WTC11 (cell line): ENCODE results near the gene TSEN2. TPM values are rescaled to one million over a fixed set of nuclear protein-coding genes. Genes with fewer than 3 reads are reported as not detected.

Experiments used
- ATAC-seq: fragments of 200-7000 bp; cut with Tn5 transposase; 2 replicates; pipeline ENCODE4 v1.10.0; 2021; ENCODE audit warnings: mild to moderate bottlenecking, moderate library complexity
- CTCF ChIA-PET: fragments of 300-600 bp; sonication (Branson Sonifier 250); formaldehyde crosslinking; loops from one replicate; lab custom pipeline; 2021; ENCODE audit warnings: antibody characterized with exemption; lab: Charles Lee
- POLR2A ChIA-PET: fragments of 350-600 bp; sonication (Branson Sonifier 250); formaldehyde crosslinking; loops from one replicate; lab custom pipeline; 2021; ENCODE audit warnings: antibody characterized with exemption; lab: Charles Lee
- DNase-seq: peaks from one replicate; pipeline ENCODE4 v3.0.0; 2021; ENCODE audit warnings: low spot score
- H3K27ac Mint-ChIP-seq: 2 replicates; pipeline ENCODE4 v1.8.0; 2021; ENCODE audit warnings: mixed read lengths
- H3K27me3 Mint-ChIP-seq: 2 replicates; pipeline ENCODE4 v1.8.0; 2021; ENCODE audit warnings: low read depth, mild to moderate bottlenecking, moderate library complexity, mixed read lengths
- H3K36me3 Mint-ChIP-seq: 2 replicates; pipeline ENCODE4 v1.8.0; 2021; ENCODE audit warnings: mixed read lengths
- H3K4me1 Mint-ChIP-seq: 2 replicates; pipeline ENCODE4 v1.8.0; 2022; ENCODE audit warnings: mixed read lengths
- H3K4me3 Mint-ChIP-seq: 2 replicates; pipeline ENCODE4 v1.8.0; 2021; ENCODE audit warnings: mild to moderate bottlenecking, moderate library complexity, mixed read lengths
- H3K9me3 Mint-ChIP-seq: 2 replicates; pipeline ENCODE4 v1.8.0; 2021; ENCODE audit warnings: mixed read lengths
- AFF4 ChIP-seq: sonication (generic); formaldehyde crosslinking; IDR thresholded peaks from 2 replicates; pipeline ENCODE4 v1.8.1; 2023; ENCODE audit warnings: mild to moderate bottlenecking, missing genetic modification reagents, borderline replicate concordance
- ATF2 ChIP-seq: sonication (generic); formaldehyde crosslinking; IDR thresholded peaks from 2 replicates; pipeline ENCODE4 v1.8.1; 2022; ENCODE audit warnings: low read depth, missing genetic modification reagents, borderline replicate concordance
- ATF6 ChIP-seq: sonication (generic); formaldehyde crosslinking; IDR thresholded peaks from 2 replicates; pipeline ENCODE4 v1.8.1; 2023; ENCODE audit warnings: mild to moderate bottlenecking, missing genetic modification reagents
- CREM ChIP-seq: sonication (generic); formaldehyde crosslinking; IDR thresholded peaks from 2 replicates; pipeline ENCODE4 v1.8.1; 2022; ENCODE audit warnings: mild to moderate bottlenecking, missing genetic modification reagents, moderate library complexity
- E2F1 ChIP-seq: sonication (generic); formaldehyde crosslinking; IDR thresholded peaks from 2 replicates; pipeline ENCODE4 v1.8.0; 2022; ENCODE audit warnings: mild to moderate bottlenecking, missing genetic modification reagents
- E2F4 ChIP-seq: sonication (generic); formaldehyde crosslinking; IDR thresholded peaks from 2 replicates; pipeline ENCODE4 v1.8.1; 2022; ENCODE audit warnings: low read depth, mild to moderate bottlenecking, moderate library complexity, missing genetic modification reagents, borderline replicate concordance
- ELF4 ChIP-seq: sonication (generic); formaldehyde crosslinking; IDR thresholded peaks from 2 replicates; pipeline ENCODE4 v1.8.1; 2022; ENCODE audit warnings: low read depth, mild to moderate bottlenecking, moderate library complexity, missing genetic modification reagents
- ESRRA ChIP-seq: sonication (generic); formaldehyde crosslinking; IDR thresholded peaks from 2 replicates; pipeline ENCODE4 v1.8.1; 2022; ENCODE audit warnings: mild to moderate bottlenecking, missing genetic modification reagents, borderline replicate concordance
- FOXJ3 ChIP-seq: sonication (generic); formaldehyde crosslinking; IDR thresholded peaks from 2 replicates; pipeline ENCODE4 v1.9.0; 2021; ENCODE audit warnings: missing genetic modification reagents, mild to moderate bottlenecking, borderline replicate concordance
- GABPB1 ChIP-seq: sonication (generic); formaldehyde crosslinking; IDR thresholded peaks from 2 replicates; pipeline ENCODE4 v1.8.1; 2023; ENCODE audit warnings: mild to moderate bottlenecking, missing genetic modification reagents
- MAX ChIP-seq: sonication (generic); formaldehyde crosslinking; IDR thresholded peaks from 2 replicates; pipeline ENCODE4 v1.8.0; 2022; ENCODE audit warnings: mild to moderate bottlenecking, missing genetic modification reagents
- MYBL2 ChIP-seq: sonication (generic); formaldehyde crosslinking; IDR thresholded peaks from 2 replicates; pipeline ENCODE4 v1.8.1; 2023; ENCODE audit warnings: mild to moderate bottlenecking, moderate library complexity, missing genetic modification reagents
- NR2C2 ChIP-seq: sonication (generic); formaldehyde crosslinking; IDR thresholded peaks from 2 replicates; pipeline ENCODE4 v1.8.0; 2022; ENCODE audit warnings: mild to moderate bottlenecking, missing genetic modification reagents
- PREB ChIP-seq: sonication (generic); formaldehyde crosslinking; IDR thresholded peaks from 2 replicates; pipeline ENCODE4 v1.8.1; 2022; ENCODE audit warnings: mild to moderate bottlenecking, missing genetic modification reagents, moderate library complexity, borderline replicate concordance
- RORB ChIP-seq: fragments of 250-450 bp; sonication (Bioruptor Pico); IDR thresholded peaks from 2 replicates; pipeline ENCODE4 v1.9.0; 2021; ENCODE audit warnings: mild to moderate bottlenecking
- TCF7 ChIP-seq: sonication (generic); formaldehyde crosslinking; IDR thresholded peaks from 2 replicates; pipeline ENCODE4 v1.8.0; 2022; ENCODE audit warnings: mild to moderate bottlenecking, low read depth, missing genetic modification reagents, moderate library complexity
- ZNF232 ChIP-seq: sonication (generic); formaldehyde crosslinking; IDR thresholded peaks from 2 replicates; pipeline ENCODE4 v1.8.0; 2022; ENCODE audit warnings: mild to moderate bottlenecking, missing genetic modification reagents
- ZNF263 ChIP-seq: sonication (generic); formaldehyde crosslinking; IDR thresholded peaks from 2 replicates; pipeline ENCODE4 v1.8.1; 2022; ENCODE audit warnings: low read depth, mild to moderate bottlenecking, moderate library complexity, missing genetic modification reagents
- ZNF317 ChIP-seq: sonication (generic); formaldehyde crosslinking; IDR thresholded peaks from 2 replicates; pipeline ENCODE4 v1.8.1; 2023; ENCODE audit warnings: low read depth, mild to moderate bottlenecking, moderate library complexity, missing genetic modification reagents, borderline replicate concordance
- ZNF425 ChIP-seq: fragments of 250-450 bp; sonication (Bioruptor Pico); conservative IDR thresholded peaks from 2 replicates; pipeline ENCODE4 v1.9.0; 2021; ENCODE audit warnings: mild to moderate bottlenecking
- total RNA-seq: library from RNA; stranded (reverse); gene quantifications from 3 replicates; pipeline ENCODE4 v1.2.3, GENCODE V29; 2021

TSEN2 gene
- total RNA-seq, 1 experiment from 2014 or later = 21.1 TPM

- H3K4me3 Mint-ChIP-seq = peak overlapping the region; percentile 60
- H3K36me3 Mint-ChIP-seq = no peaks in the 10 kb centered on the region
- ATAC-seq (no peak), DNase-seq (no peak)
- peaks cover 19% of the 10 kb centered on the region for H3K4me1 Mint-ChIP-seq
- ChIA-PET CTCF (interaction anchor here (1.3 to 1.9 kb wide), 5 partner anchors 17 to 265 kb away, joined by 3 to 8 read pairs (median 4); no protein-coding TSS in a partner anchor), POLR2A (no interaction called here)
- TF ChIP-seq ATF2 (CRISPR knock-in tag) = no peak
- no peak for TF ChIP-seq PREB (CRISPR knock-in tag)
- TF ChIP-seq TCF7 = no peak
- TF ChIP-seq ZNF232 = no peak
- TF ChIP-seq FOXJ3 (CRISPR knock-in tag) = no peak
- TF ChIP-seq E2F4 = no peak
- TF ChIP-seq CREM (CRISPR knock-in tag) = peak; percentile 48; the same call in 1 of the 2 replicates
- TF ChIP-seq E2F1 (CRISPR knock-in tag) = no peak
- no peaks in the 10 kb centered on the region for H3K9me3 Mint-ChIP-seq
- H3K27ac Mint-ChIP-seq = peak overlapping the region; percentile 87
- H3K27me3 Mint-ChIP-seq = no peaks in the 10 kb centered on the region
Observed at GRCh38 chr3:12544652-12545472, 60.6 kb downstream of the TSEN2 start.

- Mint-ChIP-seq H3K9me3 (no peaks in the 10 kb centered on the region), H3K4me1 (peaks cover 19% of the 10 kb centered on the region), H3K27ac (peak within 1 kb of the TSS; percentile 87), H3K4me3 (peak within 1 kb of the TSS; percentile 60), H3K27me3 (peaks cover under 1% of the 10 kb centered on the region; the same call in 1 of the 2 replicates), H3K36me3 (no peaks in the 10 kb centered on the region)
- ATAC-seq (peak; percentile 89), DNase-seq (peak; percentile 53)
- ChIA-PET CTCF (interaction anchor here (0.5 to 1.9 kb wide), 6 partner anchors 8 to 265 kb away, joined by 3 to 8 read pairs (median 4); no protein-coding TSS in a partner anchor), POLR2A (interaction anchor here (0.6 kb wide), 1 partner anchor 9 kb away, joined by 5 read pairs; no protein-coding TSS in a partner anchor)
- TF ChIP-seq GABPB1 (CRISPR knock-in tag) = no peak
- no peak for TF ChIP-seq ZNF263 (CRISPR knock-in tag)
- no peak for TF ChIP-seq ATF6 (CRISPR knock-in tag)
- no peak for TF ChIP-seq NR2C2 (CRISPR knock-in tag)
- no peak for TF ChIP-seq ELF4 (CRISPR knock-in tag)
- TF ChIP-seq MAX (CRISPR knock-in tag) = no peak
- TF ChIP-seq MYBL2 (CRISPR knock-in tag) = no peak
- TF ChIP-seq ZNF425 (CRISPR knock-in tag) = no peak
- no peak for TF ChIP-seq FOXJ3 (CRISPR knock-in tag)
- no peak for TF ChIP-seq ZNF317 (CRISPR knock-in tag)
- no peak for TF ChIP-seq AFF4
- TF ChIP-seq ESRRA (CRISPR knock-in tag) = no peak
- no peak for TF ChIP-seq RORB
Observed at GRCh38 chr3:12545473-12545791, 61.2 kb downstream of the TSEN2 start, which contains the start of gene MKRN2OS. Gene MKRN2OS, minus strand, starts transcription at chr3:12545499. Its CDS starts 35 bp downstream, at chr3:12545464.
